Osteoblast (primary cell): Measurements from ENCODE around the gene ABCC1. TPM values are rescaled to one million over a fixed set of nuclear protein-coding genes. Genes with fewer than 3 reads are reported as not detected.

ENCODE experiments used
- DNase-seq: peaks from one replicate; pipeline ENCODE4 v3.0.0; 2011; ENCODE audit warnings: low spot score, mixed read lengths; ENCODE audit not compliant: insufficient read length; ENCODE audit errors: missing footprints
- H2AFZ ChIP-seq: 2 replicates; pipeline ENCODE4 v1.6.0; 2011; ENCODE audit warnings: mild to moderate bottlenecking, low read length
- H3K27ac ChIP-seq: 2 replicates; pipeline ENCODE4 v1.5.1; 2011; ENCODE audit warnings: mild to moderate bottlenecking, low read depth, low read length, moderate library complexity
- H3K27me3 ChIP-seq: 2 replicates; pipeline ENCODE4 v1.6.0; 2012; ENCODE audit warnings: mild to moderate bottlenecking, control low read depth, inconsistent platforms, low read length, moderate library complexity; ENCODE audit not compliant: insufficient read depth
- H3K36me3 ChIP-seq: 2 replicates; pipeline ENCODE4 v1.5.1; 2011; ENCODE audit warnings: mild to moderate bottlenecking, low read length, control low read depth, moderate library complexity; ENCODE audit not compliant: insufficient read depth
- H3K4me1 ChIP-seq: 2 replicates; pipeline ENCODE4 v1.5.1; 2011; ENCODE audit warnings: mild to moderate bottlenecking, low read length, control low read depth, moderate library complexity; ENCODE audit not compliant: insufficient read depth
- H3K4me2 ChIP-seq: 2 replicates; pipeline ENCODE4 v1.6.0; 2011; ENCODE audit warnings: mild to moderate bottlenecking, low read length; ENCODE audit not compliant: insufficient read depth
- H3K4me3 ChIP-seq: fragments of 200-600 bp; sonication (generic); 3 replicates; pipeline ENCODE4 v1.5.1; 2012; ENCODE audit warnings: mild to moderate bottlenecking, low read length, inconsistent platforms; ENCODE audit not compliant: insufficient read depth
- H3K79me2 ChIP-seq: 2 replicates; pipeline ENCODE4 v1.6.0; 2012; ENCODE audit warnings: mild to moderate bottlenecking, low read length, control low read depth, inconsistent platforms; ENCODE audit not compliant: insufficient read depth
- H3K9me3 ChIP-seq: 2 replicates; pipeline ENCODE4 v1.5.1; 2011; ENCODE audit warnings: low read depth, low read length, control low read depth
- H4K20me1 ChIP-seq: 2 replicates; pipeline ENCODE4 v1.6.0; 2012; ENCODE audit warnings: mild to moderate bottlenecking, low read length, control low read depth; ENCODE audit not compliant: insufficient read depth
- total RNA-seq: library from RNA; depleted of rRNA; stranded (reverse); fragments of >200 nt; gene quantifications from 2 replicates; pipeline ENCODE4 v1.2.3, GENCODE V29; 2012
- TF ChIP-seq, protein P1 (sequence below): IDR thresholded peaks from 2 replicates; pipeline ENCODE4 v1.5.1; 2011; ENCODE audit warnings: mild to moderate bottlenecking, low read depth, low read length, moderate library complexity; ENCODE audit errors: extremely low read depth

Gene ABCC1
- total RNA-seq, 1 donor, result 33.7 TPM

DNA sequence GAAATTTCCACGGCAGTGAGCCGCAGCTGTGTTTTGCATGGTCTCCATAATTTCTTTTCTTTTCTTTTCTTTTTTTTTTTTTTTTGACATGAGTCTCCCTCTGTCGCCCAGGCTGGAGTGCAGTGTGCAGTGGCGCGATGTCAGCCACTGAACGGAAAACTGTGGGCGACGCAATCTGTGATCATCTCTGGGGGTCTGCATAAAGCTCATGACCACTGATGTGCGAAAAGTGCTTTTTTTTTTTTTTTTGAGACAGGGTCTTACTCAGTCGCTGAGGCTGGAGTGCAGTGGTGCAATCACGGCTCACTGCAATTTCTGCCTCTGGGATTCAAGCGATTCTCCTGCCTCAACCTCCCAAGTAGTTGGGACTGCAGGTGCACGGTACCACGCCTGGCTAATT lies 156.2 kb downstream of the ABCC1 start:
- Histone ChIP-seq H3K4me1 (no peaks in the 10 kb centered on the region), H3K27me3 (no peaks in the 10 kb centered on the region), H3K36me3 (peaks cover 47% of the 10 kb centered on the region), H3K9me3 (no peaks in the 10 kb centered on the region), H3K4me2 (no peak overlapping the region), H2AFZ (no peak overlapping the region), H3K4me3 (no peak overlapping the region), H3K79me2 (peaks cover 3% of the 10 kb centered on the region), H3K27ac (no peak overlapping the region), H4K20me1 (peaks cover 13% of the 10 kb centered on the region)
- DNase-seq, result no peak
- TF ChIP-seq, protein P1, sequence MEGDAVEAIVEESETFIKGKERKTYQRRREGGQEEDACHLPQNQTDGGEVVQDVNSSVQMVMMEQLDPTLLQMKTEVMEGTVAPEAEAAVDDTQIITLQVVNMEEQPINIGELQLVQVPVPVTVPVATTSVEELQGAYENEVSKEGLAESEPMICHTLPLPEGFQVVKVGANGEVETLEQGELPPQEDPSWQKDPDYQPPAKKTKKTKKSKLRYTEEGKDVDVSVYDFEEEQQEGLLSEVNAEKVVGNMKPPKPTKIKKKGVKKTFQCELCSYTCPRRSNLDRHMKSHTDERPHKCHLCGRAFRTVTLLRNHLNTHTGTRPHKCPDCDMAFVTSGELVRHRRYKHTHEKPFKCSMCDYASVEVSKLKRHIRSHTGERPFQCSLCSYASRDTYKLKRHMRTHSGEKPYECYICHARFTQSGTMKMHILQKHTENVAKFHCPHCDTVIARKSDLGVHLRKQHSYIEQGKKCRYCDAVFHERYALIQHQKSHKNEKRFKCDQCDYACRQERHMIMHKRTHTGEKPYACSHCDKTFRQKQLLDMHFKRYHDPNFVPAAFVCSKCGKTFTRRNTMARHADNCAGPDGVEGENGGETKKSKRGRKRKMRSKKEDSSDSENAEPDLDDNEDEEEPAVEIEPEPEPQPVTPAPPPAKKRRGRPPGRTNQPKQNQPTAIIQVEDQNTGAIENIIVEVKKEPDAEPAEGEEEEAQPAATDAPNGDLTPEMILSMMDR, result no peak

DNA sequence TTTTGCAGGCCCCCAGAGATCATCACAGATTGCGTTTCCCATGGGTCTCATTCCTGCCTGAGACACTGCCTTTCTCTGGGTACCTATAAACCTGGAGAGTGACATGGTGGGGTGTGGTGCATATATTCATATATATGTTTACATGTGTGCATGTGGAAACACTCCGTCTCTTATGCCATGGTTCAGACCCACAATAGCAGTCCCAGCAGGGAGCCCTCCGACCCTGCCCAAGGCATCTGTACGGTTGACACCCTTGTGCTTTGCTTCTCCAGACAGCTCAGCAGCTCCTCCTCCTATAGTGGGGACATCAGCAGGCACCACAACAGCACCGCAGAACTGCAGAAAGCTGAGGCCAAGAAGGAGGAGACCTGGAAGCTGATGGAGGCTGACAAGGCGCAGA lies 157.1 kb downstream of the ABCC1 start:
- Histone ChIP-seq H3K4me3 (no peak overlapping the region), H3K27ac (no peak overlapping the region), H4K20me1 (peaks cover 9% of the 10 kb centered on the region), H3K4me1 (no peaks in the 10 kb centered on the region), H3K79me2 (peaks cover under 1% of the 10 kb centered on the region), H3K36me3 (peaks cover 45% of the 10 kb centered on the region), H2AFZ (no peak overlapping the region), H3K27me3 (no peaks in the 10 kb centered on the region), H3K4me2 (no peak overlapping the region), H3K9me3 (no peaks in the 10 kb centered on the region)
- no peak for DNase-seq
- TF ChIP-seq, protein P1, result no peak

DNA sequence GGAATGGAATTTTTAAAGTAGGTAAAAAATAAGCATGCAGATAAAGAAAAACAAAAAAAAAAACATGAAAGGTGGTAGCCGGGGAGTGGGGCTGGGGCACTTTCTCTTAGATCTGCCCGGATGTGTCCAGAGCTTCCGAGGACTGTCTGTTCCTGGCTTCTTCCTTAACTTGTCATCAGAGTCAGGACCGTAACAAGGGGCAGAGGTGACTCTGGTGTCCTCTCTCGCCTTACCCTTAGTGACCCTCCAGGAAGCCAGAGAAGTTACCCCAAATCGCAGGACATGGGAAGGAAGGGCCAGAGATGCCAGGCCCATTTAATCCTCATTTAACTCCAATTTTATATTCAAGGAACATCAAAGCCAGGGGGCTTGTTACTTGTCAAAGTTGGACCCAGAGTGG lies 158.4 kb downstream of the ABCC1 start:
- H3K4me3 ChIP-seq, result no peak overlapping the region
- H3K27ac ChIP-seq, result no peak overlapping the region
- H3K4me2 ChIP-seq, result no peak overlapping the region
- H3K9me3 ChIP-seq, result no peaks in the 10 kb centered on the region
- no peak for DNase-seq
- no peaks in the 10 kb centered on the region for H3K79me2 ChIP-seq
- TF ChIP-seq, protein P1, result no peak
- H3K27me3 ChIP-seq, result no peaks in the 10 kb centered on the region
- H3K4me1 ChIP-seq, result no peaks in the 10 kb centered on the region
- peaks cover 7% of the 10 kb centered on the region for H4K20me1 ChIP-seq
- no peak overlapping the region for H2AFZ ChIP-seq
- H3K36me3 ChIP-seq, result peaks cover 51% of the 10 kb centered on the region

DNA sequence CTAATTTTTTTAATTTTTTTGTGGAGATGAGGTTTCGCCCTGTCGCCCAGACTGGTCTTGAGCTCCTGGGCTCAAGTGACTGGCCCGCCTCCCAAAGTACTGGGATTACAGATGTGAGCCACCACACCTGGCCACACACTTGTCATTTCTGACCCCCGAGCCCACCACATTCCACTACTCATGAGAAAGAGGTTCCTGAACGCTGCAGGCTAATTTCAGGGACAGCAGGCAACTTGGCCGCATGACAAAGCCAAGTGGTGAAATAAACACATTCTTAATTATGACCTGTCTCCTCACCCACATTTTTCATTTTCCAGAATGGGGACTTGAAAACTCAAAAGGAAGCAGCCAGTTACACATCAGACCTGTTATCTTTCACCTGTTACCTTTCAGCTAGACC lies 159.3 kb downstream of the ABCC1 start:
- H3K27ac ChIP-seq, result no peak overlapping the region
- no peak overlapping the region for H3K4me3 ChIP-seq
- TF ChIP-seq, protein P1, result no peak
- no peak overlapping the region for H2AFZ ChIP-seq
- H3K4me1 ChIP-seq, result no peaks in the 10 kb centered on the region
- no peaks in the 10 kb centered on the region for H3K27me3 ChIP-seq
- H3K9me3 ChIP-seq, result no peaks in the 10 kb centered on the region
- no peak for DNase-seq
- no peaks in the 10 kb centered on the region for H3K79me2 ChIP-seq
- no peak overlapping the region for H3K4me2 ChIP-seq
- H4K20me1 ChIP-seq, result peaks cover 9% of the 10 kb centered on the region
- H3K36me3 ChIP-seq, result peaks cover 53% of the 10 kb centered on the region
